Activated CD4-positive, alpha-beta T cell treated with anti-CD3 and anti-CD28 coated beads, Interleukin-2, amount 10 ng/mL, durations not matched to agents 7 days and 5 days (primary cell): Measurements from ENCODE around the gene CDC34. TPM values are rescaled to one million over a fixed set of nuclear protein-coding genes. Genes with fewer than 3 reads are reported as not detected.

Source experiments
- CTCF ChIA-PET: fragments of 350-600 bp; sonication (Branson Sonifier 250); formaldehyde crosslinking; loops from one replicate; lab custom pipeline; 2021; ENCODE audit warnings: antibody characterized with exemption; lab: Charles Lee
- POLR2A ChIA-PET: fragments of 350-600 bp; sonication (Branson Sonifier 250); formaldehyde crosslinking; loops from one replicate; lab custom pipeline; 2021; ENCODE audit warnings: antibody characterized with exemption; lab: Charles Lee
- DNase-seq: peaks from one replicate; pipeline ENCODE4 v3.0.0-alpha.2; 2020
- H3K27ac Mint-ChIP-seq: one replicate; pipeline ENCODE4 v1.8.0; 2021; ENCODE audit warnings: mild to moderate bottlenecking, moderate library complexity, mixed read lengths
- H3K27me3 Mint-ChIP-seq: one replicate; pipeline ENCODE4 v1.8.0; 2021; ENCODE audit warnings: mixed read lengths
- H3K36me3 Mint-ChIP-seq: one replicate; pipeline ENCODE4 v1.8.0; 2021; ENCODE audit warnings: low read depth, mixed read lengths
- H3K4me1 Mint-ChIP-seq: one replicate; pipeline ENCODE4 v1.8.0; 2021; ENCODE audit warnings: mixed read lengths
- H3K4me3 Mint-ChIP-seq: one replicate; pipeline ENCODE4 v1.8.0; 2021; ENCODE audit warnings: mild to moderate bottlenecking, moderate library complexity, mixed read lengths
- H3K9me3 Mint-ChIP-seq: one replicate; pipeline ENCODE4 v1.8.0; 2021; ENCODE audit warnings: mixed read lengths
- total RNA-seq, 2 experiments: library from RNA; stranded (reverse); gene quantifications; one replicate each; pipeline ENCODE4 v1.2.3, GENCODE V29; 2021

The CDC34 gene
- total RNA-seq, 2 experiments from 2014 or later, result 43.7 to 50.8 TPM

DNA sequence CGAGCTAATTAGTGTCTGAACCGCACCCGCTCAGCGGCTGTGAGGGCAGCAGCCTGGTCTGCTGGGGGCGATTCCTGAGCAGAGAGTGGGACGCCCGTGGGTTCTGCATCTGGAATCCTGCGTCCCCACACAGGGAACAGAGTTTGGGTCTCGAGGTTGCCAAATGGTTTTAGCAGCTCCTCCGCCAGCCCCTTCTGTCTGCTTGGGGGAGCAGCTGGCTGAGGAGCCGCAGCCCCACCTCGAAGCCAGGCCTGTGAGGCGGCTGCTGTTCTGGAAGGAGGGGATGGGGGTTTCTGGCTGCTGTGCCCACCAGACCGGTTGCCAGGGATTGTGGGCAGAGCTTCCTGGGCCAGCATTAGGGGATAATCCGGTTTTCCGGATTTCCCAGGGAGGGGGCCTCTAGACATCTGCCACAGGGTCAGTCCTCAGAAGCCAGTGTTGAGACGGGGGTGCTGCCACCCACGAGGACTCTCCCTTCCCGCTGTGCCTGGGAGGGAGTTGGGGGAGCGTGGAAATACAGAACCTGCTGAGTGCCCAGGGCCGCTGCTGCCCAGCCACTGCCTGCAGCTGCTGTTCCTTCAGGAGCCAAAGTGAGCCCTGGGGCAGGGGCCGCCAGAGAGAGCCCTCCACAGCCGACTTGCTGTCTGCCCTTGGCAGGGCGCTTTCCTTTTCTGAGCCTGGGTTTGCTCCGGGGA lies 2.0 kb downstream of the CDC34 start:
- no peak for DNase-seq
- peak overlapping the region; percentile 88 for H3K27ac Mint-ChIP-seq
- peaks cover 11% of the 10 kb centered on the region for H3K36me3 Mint-ChIP-seq
- no peaks in the 10 kb centered on the region for H3K27me3 Mint-ChIP-seq
- CTCF ChIA-PET, result interaction anchor here (1.5 to 5.0 kb wide), 2 partner anchors 23 to 51 kb away, joined by 4 to 47 read pairs; no protein-coding TSS in a partner anchor
- POLR2A ChIA-PET, result no interaction called here
- peaks cover 20% of the 10 kb centered on the region for H3K4me1 Mint-ChIP-seq
- H3K4me3 Mint-ChIP-seq, result peak overlapping the region; percentile 85
- no peaks in the 10 kb centered on the region for H3K9me3 Mint-ChIP-seq

DNA sequence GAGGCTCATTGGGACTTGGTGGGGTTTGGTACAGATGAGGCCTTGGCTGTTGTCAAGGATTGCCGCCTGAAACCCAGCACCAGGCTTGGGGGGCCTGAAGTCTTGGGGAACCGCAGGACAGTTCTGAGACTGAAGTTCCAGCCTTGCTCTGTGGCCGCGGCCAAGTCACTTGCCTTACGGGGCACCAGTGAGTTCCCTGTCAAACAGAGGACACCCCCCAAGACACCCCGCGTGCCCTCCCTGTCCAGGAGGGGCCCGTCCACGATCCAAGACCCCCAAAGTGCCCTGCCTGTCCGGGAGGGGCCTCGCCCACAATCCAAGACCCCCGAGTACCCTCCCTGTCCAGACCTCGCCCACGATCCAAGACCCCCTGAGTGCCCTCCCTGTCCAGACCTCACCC lies 2.5 kb downstream of the CDC34 start:
- Mint-ChIP-seq H3K36me3 (peaks cover 11% of the 10 kb centered on the region), H3K27ac (no peak overlapping the region), H3K9me3 (no peaks in the 10 kb centered on the region), H3K27me3 (no peaks in the 10 kb centered on the region), H3K4me3 (peak overlapping the region; percentile 85), H3K4me1 (peaks cover 20% of the 10 kb centered on the region)
- ChIA-PET CTCF (no interaction called here), POLR2A (no interaction called here)
- no peak for DNase-seq

DNA sequence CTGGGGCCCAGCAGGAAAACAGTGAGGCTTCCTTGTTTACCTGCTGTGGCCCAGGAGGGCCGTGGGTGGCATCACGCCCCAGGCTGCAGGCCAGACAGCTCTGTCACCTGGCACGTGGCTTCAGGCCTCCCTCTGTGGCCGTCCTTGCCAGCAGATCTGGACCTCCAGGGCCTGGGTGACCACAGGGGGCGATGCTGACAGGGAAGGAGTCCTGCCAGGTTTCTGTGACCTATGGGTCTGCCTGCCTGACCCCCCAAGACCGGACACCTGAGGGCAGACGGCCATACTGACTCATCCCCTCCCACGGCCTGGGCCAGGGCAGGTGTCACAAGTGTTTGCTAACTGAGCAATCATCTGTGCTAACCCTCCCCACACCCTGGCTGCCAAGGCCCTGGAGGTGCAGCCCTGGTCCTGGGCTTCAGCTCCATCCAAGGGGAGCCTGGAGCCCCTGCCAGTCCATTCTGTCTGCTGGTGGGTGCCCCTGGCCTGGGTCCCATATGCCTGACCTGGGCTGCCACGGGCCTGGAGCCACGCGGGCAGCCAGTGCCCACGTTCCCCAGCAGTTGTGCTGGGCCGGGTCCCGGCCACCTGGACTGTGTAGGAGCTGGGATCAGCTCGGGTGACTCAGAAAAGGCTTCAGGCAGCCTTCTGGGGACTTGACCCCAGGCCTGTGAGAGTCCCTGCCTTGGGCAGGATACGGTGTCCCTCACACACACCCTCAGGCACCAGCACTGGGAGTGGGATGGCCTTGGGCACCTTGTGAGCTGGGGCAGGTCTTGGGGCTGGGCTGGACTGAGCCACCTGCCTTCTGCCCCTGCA lies 3.7 kb downstream of the CDC34 start:
- Mint-ChIP-seq H3K4me3 (peak overlapping the region; percentile 49), H3K27ac (no peak overlapping the region), H3K27me3 (no peaks in the 10 kb centered on the region), H3K4me1 (peaks cover 17% of the 10 kb centered on the region), H3K36me3 (peaks cover 11% of the 10 kb centered on the region), H3K9me3 (no peaks in the 10 kb centered on the region)
- no peak for DNase-seq
- POLR2A ChIA-PET, result no interaction called here
- CTCF ChIA-PET, result interaction anchor here (0.5 to 1.0 kb wide), 5 partner anchors 14 to 1360 kb away, joined by 3 to 4 read pairs (median 3); no protein-coding TSS in a partner anchor

DNA sequence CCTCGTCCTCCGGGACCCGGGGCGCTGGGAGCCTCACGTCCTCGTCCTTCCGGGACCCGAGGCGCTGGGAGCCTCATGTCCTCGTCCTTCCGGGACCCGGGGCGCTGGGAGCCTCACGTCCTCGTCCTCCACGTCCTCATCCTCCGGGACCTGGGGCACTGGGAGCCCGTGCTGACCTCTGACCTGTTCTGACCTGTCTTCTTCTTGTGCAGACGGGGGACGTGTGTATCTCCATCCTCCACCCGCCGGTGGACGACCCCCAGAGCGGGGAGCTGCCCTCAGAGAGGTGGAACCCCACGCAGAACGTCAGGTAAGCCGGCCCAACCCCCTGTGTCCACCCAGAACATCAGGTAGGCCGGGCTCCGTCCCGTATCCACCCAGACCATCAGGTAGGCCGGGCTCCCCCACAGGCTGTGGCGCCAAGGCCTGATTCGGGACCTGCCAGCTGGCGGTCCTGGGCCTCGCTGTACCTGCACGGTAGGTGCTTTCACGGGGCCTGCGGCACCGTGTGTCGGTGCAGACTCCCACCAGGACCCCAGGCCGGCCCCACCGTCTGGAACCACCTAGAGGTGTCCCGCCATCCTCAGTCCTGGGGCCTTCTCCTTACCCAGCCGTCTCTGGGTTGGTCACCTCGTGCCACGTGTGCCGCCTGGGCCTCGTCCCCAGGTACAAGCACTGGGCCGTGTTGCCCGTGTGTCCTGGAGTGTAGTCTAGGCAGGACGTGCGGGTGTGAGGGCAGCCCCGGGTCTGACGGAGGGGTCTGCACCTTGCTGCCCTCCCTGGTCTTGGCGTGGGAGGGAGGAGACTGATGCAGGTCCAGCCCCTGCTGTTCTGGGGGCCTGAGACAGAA lies 4.7 kb downstream of the CDC34 start:
- Mint-ChIP-seq H3K27me3 (no peaks in the 10 kb centered on the region), H3K4me3 (no peak overlapping the region), H3K9me3 (no peaks in the 10 kb centered on the region), H3K27ac (no peak overlapping the region), H3K4me1 (peaks cover 15% of the 10 kb centered on the region), H3K36me3 (peaks cover 11% of the 10 kb centered on the region)
- ChIA-PET CTCF (interaction anchor here (1.0 kb wide), 1 partner anchor 26 kb away, joined by 4 read pairs; no protein-coding TSS in a partner anchor), POLR2A (no interaction called here)
- DNase-seq, result no peak

DNA sequence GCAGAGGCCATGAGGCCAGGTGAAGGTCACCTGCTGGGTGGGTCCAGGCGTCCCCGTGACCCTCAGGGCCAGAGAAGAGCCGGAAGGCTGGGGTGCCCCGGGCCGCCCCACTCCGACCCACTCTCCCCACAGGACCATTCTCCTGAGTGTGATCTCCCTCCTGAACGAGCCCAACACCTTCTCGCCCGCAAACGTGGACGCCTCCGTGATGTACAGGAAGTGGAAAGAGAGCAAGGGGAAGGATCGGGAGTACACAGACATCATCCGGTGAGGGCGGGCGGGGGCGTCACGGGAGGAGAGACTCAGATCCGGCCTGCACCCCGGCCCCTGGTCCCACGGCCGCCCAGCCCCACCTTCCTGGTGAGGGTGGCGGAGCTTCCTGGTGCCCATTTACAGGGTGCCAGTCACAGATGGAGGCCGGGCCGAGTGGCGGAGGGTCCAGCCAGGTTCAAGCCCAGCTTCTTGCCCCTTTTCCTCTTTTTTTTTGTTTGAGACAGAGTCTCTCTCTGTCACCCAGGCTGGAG lies 5.4 kb downstream of the CDC34 start:
- ChIA-PET POLR2A (no interaction called here), CTCF (no interaction called here)
- DNase-seq, result no peak
- Mint-ChIP-seq H3K36me3 (peaks cover 11% of the 10 kb centered on the region), H3K9me3 (no peaks in the 10 kb centered on the region), H3K27ac (no peak overlapping the region), H3K4me1 (peaks cover 15% of the 10 kb centered on the region), H3K4me3 (no peak overlapping the region), H3K27me3 (no peaks in the 10 kb centered on the region)

DNA sequence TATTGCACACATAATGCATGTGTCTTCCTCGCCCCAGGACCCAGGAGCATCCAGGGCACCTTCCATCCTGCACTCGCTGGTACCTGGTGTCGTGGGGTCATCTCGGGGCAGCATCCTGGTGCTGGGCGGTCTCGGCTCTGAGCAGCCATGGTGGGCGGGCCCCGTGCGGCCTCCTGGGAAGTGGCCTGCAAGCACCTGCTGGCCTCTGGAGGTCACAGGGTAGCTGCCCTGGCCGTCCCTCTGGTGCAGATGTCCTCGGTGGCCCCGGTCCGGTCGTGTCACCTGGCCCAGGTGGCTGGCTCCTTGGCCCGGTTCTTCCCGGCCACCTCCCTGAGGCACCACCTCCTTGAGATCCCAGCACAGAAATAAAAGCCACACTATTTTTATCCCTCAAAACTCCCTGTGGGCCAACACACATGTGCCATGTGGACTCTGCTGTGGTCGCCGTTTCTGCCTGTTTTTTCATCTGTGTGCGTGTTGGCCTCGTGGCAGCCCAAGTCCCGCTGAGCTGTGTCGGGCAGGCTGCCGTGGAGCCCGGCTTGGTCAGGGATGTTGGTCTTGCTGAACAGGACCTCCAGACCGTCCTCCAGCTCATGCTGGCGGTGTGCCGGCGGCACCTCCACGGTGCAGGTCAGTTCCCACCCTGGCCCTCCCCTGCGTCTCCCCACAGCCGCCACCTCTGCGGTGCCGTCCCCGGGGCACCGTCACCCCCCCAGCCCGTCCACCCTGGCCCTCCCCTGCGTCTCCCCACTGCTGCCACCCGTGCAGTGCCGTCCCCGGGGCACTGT lies 7.3 kb downstream of the CDC34 start:
- H3K27me3 Mint-ChIP-seq, result no peaks in the 10 kb centered on the region
- DNase-seq, result no peak
- H3K27ac Mint-ChIP-seq, result peak overlapping the region; percentile 41
- no peak overlapping the region for H3K4me3 Mint-ChIP-seq
- ChIA-PET CTCF (no interaction called here), POLR2A (no interaction called here)
- H3K4me1 Mint-ChIP-seq, result peaks cover 14% of the 10 kb centered on the region
- H3K9me3 Mint-ChIP-seq, result no peaks in the 10 kb centered on the region
- peaks cover 13% of the 10 kb centered on the region for H3K36me3 Mint-ChIP-seq

DNA sequence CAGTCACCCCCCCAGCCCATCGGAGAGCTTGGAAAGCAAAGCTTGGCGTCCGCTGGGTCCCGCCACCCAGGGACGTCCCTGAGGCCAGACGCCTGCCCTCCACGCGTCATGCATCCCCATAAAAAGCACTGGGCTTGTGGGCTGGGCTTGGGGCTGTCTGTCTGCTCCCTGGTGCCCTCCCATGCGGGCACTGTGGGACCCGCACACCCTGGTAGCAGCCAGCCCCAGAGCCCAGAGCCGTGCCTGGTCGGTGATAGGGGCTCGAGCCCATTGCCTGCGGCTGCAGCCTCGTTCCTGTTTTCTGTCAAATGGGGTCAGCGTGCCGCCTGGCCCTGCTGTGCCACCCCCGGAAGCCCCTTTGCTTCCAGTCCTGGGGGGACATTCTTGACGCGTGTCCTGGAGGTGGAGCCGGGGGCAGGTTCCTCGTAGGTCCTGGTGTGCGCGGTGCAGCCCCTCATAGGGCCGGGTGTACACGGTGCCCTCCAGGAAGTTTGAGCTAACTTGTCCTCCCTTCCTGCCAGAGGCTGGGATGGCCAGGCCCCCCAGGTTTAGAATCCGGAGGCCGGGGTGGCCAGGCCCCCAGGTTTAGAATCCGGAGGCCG lies 8.0 kb downstream of the CDC34 start:
- peaks cover 13% of the 10 kb centered on the region for H3K36me3 Mint-ChIP-seq
- POLR2A ChIA-PET, result no interaction called here
- H3K27me3 Mint-ChIP-seq, result no peaks in the 10 kb centered on the region
- H3K9me3 Mint-ChIP-seq, result no peaks in the 10 kb centered on the region
- H3K4me1 Mint-ChIP-seq, result peaks cover 16% of the 10 kb centered on the region
- no peak overlapping the region for H3K4me3 Mint-ChIP-seq
- DNase-seq, result no peak
- no peak overlapping the region for H3K27ac Mint-ChIP-seq
- CTCF ChIA-PET, result no interaction called here

DNA sequence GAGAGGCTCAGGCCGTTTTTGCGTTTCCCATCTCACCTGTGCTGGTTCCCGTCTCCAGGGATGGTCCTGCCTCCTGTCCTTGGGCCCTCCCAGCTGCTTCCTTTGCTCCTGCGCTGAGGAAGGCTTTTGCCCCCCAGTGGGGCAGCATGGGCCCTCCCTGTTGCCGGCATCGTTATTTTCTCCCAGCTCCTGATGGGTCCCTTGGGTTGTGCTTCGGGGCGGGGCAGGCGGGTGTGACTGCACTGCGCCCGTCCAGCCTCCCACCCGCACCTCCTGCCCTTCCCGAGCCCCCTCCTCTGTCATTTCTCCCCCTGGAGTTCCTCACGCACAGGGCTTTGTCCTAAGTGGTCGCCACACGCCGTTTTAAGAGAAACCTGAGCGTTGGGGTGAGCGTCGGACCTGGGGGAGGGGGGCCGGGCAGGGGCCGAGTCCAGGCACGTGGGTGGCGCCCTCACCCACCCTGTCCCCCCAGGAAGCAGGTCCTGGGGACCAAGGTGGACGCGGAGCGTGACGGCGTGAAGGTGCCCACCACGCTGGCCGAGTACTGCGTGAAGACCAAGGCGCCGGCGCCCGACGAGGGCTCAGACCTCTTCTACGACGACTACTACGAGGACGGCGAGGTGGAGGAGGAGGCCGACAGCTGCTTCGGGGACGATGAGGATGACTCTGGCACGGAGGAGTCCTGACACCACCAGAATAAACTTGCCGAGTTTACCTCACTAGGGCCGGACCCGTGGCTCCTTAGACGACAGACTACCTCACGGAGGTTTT lies 9.5 kb downstream of the CDC34 start:
- DNase-seq, result no peak
- Mint-ChIP-seq H3K27ac (no peak overlapping the region), H3K4me3 (no peak overlapping the region), H3K9me3 (no peaks in the 10 kb centered on the region), H3K27me3 (no peaks in the 10 kb centered on the region), H3K4me1 (peaks cover 20% of the 10 kb centered on the region), H3K36me3 (peaks cover 11% of the 10 kb centered on the region)
- ChIA-PET CTCF (interaction anchor here (0.9 kb wide), 1 partner anchor 30 kb away, joined by 3 read pairs; no protein-coding TSS in a partner anchor), POLR2A (no interaction called here)

DNA sequence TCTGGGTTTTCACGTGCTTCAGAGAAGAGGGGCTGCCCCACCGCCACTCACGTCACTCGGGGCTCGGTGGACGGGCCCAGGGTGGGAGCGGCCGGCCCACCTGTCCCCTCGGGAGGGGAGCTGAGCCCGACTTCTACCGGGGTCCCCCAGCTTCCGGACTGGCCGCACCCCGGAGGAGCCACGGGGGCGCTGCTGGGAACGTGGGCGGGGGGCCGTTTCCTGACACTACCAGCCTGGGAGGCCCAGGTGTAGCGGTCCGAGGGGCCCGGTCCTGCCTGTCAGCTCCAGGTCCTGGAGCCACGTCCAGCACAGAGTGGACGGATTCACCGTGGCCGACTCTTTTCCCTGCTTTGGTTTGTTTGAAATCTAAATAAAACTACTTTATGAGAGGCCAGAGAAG lies 10.1 kb downstream of the CDC34 start:
- Mint-ChIP-seq H3K4me1 (peaks cover 20% of the 10 kb centered on the region), H3K27ac (no peak overlapping the region), H3K36me3 (peaks cover 9% of the 10 kb centered on the region), H3K9me3 (no peaks in the 10 kb centered on the region), H3K27me3 (no peaks in the 10 kb centered on the region), H3K4me3 (no peak overlapping the region)
- ChIA-PET POLR2A (no interaction called here), CTCF (interaction anchor here (0.9 to 1.4 kb wide), 2 partner anchors 10 to 31 kb away, joined by 3 to 6 read pairs; partner anchors contain the start of gene CDC34)
- no peak for DNase-seq

DNA sequence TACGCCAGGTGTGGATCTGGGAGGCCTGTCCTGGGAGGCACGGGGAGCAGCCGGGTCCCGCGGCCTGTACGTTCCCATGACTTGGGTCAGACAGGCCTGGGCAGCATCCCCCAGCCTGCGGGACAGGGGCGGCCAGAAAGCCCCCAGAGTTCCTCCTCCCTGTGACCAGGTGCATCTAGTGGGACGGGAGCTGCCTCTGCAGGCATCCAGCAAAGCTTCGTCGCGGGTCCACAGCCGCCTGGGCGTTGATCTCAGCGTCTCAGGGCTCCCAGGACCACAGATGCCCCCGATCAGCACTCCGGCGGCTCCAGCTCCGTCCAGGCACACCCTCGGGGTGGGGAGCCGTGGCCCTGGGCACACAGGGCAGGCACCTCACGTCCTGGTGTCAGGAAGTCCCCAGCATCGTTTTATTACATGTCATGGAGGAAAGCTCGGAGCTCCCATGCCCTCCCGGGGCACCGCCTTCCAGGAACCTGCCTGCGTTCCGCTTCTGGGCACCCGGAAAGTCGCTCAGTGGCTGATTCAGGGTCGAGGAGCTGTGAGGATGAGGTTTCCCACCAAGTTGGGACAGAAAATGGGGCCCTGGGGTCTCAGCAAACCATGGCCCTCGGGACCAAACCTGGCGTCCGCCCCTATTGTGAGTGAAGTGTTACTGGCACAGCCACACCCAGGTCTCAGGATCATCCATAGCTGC lies 10.8 kb downstream of the CDC34 start:
- peaks cover 8% of the 10 kb centered on the region for H3K36me3 Mint-ChIP-seq
- H3K9me3 Mint-ChIP-seq, result no peaks in the 10 kb centered on the region
- H3K27me3 Mint-ChIP-seq, result no peaks in the 10 kb centered on the region
- peaks cover 20% of the 10 kb centered on the region for H3K4me1 Mint-ChIP-seq
- no peak overlapping the region for H3K4me3 Mint-ChIP-seq
- POLR2A ChIA-PET, result no interaction called here
- no peak overlapping the region for H3K27ac Mint-ChIP-seq
- CTCF ChIA-PET, result interaction anchor here (0.9 to 1.8 kb wide), 3 partner anchors 10 to 31 kb away, joined by 3 to 6 read pairs (median 5); partner anchors contain the start of gene CDC34
- DNase-seq, result no peak
